HG02938 (cell line): ENCODE results near the gene KCNJ10.
A peak's percentile ranks its signal among the peaks of the same experiment; 100 is the strongest.

Experiments used
- ATAC-seq: cut with Tn5 transposase; IDR thresholded peaks from one replicate; pipeline ENCODE4 v1.9.1; 2021; ENCODE audit warnings: mild to moderate bottlenecking, moderate library complexity; ENCODE audit not compliant: unreplicated experiment

The KCNJ10 gene

DNA sequence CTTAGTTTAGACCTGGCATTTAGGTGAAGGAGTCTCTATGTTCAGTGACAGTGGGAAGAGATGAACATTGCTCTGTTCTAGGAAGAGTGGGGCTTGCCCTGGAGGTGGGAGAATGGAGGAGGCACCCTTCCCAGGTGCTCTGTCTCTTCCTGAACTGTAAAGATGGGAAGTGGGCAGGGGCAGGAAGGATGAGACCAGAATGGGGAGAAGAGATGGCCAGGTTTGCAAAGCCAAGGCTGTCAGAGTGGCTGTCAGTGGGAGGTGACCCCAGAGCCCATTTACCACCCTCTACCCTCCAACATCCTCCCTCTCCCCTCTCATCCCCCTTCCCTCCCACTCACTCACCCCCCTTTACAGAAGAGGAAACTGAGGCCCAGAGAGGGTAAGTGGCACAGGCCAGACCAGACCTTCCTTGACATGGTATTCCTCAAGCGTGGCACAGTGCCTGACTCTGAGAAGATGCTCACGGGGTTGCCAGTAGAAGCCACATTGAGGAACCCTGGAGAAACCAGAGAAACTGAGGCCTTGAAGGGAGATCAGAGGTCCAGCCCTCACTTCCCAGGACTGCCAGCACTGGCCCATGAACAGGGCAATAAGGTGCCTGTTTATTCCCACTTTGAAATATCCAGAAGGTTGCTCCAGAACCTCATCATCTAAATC lies 29.9 kb upstream of the KCNJ10 start:
- no peak for ATAC-seq

DNA sequence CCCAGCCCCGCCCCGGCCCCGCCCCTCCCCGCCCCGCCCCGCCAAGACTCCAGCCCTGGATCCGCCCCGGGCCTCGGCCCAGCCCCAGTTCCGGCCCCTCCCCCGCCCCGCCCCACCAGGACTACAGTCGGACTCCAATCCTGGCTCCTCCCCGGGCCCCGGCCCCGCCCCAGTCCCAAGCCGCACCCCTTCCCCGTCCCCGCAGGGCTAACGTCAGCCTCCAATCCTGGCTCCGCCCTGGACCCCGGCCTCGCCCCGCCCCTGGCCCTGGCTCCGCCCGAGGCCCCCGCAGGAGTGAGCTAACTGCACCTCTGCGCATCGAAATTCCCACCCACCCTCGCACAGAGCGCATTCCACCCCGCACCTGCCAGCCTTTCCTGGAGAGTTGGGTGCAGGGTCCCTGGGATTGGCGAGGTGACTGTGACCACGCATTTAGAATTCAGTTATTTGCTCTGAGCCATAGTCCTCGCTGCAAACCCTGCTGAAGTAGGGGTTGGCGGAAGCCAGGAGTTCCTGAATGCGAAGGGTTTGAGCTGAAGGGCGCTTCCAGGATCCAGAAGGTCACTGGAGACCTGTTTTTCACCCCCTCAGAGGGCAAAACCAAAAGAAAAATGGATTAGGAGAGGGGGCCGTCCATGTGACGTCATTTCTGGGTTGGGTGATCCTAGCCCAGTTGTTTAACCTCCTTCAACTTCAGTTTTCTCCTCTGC lies 29.0 kb upstream of the KCNJ10 start:
- peak; percentile 77 for ATAC-seq

DNA sequence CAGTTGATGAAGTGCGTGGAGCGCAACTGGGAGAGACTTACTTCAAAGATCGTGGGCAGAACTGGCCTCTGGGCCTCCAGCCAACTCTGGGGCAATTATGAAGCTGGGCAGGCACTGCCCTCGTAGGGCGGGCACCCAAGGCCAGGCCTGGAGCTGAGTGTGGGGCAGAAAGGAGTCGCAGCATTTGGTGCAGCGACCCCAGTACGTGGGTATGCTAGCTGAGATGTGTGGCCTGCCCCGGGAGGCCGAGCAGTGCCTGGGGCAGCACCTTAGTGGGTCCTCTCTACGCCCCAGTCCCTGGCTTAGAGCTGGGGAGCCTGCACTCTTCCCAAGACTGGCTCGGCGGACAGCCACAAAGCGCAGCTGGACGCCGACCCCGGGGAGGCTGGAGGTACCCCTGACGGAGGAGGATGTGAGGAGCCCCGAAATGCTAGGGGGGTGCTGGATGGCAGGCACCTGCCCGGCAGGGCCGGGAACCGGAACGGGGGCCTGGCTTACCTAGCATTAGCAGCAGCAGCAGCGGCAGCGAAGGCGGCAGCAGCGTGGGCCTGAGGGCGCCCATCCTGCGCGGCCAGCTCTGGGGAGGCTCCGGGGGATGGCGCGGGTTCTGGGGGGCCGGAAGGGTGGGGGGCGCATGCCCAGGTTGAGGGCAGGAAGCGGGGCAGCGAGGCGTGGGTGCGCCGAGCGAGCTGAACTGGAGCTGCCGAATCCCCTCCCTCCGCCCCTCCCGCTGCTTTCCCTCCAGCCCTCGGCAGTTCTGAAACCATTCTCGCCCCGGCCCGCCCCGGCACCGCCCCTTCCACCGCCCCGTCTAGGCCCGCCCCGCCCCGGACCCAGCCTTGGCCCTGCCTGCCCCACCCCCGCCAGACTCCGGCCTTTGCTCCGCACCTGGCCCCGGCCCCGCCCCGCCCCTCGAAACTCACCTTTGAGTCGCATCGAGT lies 28.2 kb upstream of the KCNJ10 start, which contains the start of gene IGSF8:
IGSF8 (minus strand) TSS at position 709 of the 941 bp plus-strand sequence; CDS start at position 562, 147 bp downstream.
- peak; percentile 40 for ATAC-seq

DNA sequence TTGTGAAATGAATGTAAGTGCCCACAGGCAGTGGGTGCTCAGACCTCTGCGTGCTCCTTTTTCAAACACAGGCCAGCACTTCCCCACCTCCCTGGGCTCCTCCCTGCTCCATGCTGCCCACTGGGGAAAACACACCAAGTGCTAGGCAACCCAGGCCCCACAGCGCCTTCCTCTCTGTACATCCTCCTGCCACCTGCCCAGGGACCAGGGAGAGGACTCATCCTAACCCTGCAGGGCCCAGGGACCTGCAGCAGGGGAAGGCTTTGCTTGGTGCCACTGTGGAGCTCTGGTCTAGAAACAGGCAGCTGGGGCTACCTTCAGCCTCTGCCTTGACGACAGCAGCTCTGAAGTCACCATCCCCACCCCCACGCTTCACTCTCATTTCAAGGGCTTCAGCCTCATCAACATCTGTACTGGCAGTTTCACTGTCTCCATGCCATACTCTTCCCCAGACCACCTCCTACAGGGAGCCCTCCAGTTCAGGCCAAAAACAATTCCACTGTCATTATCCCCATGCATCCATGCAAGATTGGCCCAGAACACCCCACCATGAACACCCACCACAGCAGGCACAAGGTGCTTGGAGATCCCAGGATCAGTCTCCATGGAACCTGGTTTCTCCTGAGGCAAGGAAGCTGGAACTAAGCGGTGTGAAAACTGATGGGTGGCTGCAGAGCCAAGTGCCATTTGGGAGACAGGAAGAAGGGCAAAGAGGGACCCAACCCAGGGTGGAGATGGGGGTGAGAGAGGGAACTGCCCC lies 27.4 kb upstream of the KCNJ10 start:
- no peak for ATAC-seq

DNA sequence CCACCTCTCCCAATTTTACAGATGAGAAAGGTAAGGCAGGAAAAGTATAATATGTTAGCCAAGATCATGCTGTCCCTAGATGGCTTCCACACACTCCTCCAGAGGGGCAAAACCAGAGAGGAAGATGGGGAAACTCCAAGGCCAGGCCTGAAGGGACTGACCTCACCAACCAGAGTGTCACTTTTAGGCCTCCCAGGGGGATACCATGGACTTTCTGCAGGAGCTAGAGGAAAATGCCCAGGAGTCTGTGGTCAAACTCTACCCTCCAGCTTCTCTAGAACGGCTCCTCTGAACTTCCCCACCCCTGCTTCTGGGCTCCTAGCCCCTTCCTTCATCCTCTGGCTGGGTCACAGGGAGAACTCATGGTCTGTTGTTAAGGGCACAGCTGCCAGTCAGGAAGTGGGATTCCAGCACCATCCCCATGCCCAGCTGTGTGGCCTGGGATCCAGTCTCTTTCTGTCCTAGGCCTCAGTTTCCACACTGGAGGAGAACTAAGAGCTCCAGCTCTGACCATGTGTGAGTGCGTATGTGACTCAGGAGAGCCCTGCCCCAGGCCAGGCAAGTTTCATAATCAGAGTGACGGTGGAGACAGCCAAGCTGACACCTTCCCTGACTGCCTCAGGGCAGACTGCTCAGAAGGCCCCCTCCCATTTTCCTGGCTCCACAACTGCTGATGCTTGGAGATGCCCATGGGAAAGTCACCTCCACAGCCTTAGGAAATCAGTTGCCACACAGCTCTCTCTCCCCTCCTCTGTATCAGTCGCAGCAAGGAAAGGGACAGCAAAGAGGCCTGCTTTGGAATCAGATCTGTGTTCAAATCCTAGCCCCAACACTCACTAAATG lies 26.5 kb upstream of the KCNJ10 start:
- ATAC-seq: no peak

DNA sequence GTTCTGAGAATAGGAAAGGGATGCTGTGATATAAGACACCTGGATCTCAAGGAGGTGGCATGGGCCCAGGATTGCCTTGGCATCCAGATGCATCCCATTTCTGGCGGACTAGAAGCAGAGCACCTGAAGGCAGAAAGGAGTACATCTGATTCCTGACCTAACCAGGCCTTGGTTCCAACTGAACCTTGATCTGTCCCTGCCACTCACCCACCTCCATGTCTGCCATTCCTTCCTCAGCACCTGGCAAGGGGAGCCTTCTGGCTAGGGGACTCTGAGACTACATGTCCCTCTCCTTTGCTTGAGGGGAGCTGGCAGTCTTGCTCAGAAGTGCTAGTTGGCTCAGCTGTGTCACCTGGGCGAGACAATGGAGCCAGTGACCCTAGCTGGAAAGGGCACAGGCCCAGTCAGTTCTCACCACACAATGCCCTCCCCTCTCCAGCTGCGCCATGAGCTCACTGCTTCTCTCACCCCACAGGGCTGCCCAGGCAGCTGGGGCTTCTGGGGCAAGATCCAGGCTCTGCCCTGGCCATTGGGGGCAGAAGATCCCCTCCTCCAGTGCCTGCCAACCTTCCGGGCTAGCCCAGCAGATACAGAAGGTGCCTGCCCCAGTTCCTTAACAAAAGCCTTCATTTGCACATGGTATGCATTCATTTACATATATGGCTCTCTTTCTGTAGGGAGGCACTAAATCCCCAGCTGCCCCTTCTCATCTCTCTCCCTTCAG lies 25.6 kb upstream of the KCNJ10 start:
- no peak for ATAC-seq

DNA sequence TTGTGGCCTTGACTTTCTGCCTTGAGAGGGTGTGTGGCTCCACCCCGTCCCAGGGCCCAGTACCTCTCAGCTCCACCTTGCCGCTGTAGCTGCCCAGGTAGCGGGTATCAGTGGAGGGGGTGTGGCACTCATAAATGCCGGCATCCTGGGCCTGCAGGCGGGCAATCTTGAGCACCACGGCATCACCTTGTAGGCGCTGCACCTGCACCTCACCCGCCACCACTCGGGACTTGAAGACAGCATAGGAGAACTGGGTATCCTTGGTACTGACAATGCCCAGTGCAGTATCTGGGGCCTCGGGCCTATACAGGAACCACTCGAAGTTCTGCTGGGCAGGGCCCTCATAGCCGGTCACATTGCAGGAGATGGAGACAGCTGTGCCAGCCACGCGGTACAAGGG lies 24.8 kb upstream of the KCNJ10 start:
- ATAC-seq: no peak

DNA sequence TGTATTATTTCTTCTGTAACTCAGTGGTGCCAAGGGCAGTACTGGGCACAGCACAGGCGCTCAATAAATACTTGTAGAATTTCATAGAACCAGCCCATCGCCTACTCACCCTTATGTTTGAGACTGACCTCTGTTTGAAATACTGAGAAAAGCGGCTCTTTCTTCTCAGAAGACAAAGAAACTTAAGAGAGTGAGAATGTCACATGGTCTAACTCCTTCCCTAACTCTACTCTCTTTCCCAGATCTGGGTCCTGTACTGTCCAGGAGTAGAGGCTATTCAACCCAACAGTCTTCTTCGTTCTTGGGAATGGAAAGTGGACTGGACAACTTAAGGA lies 24.3 kb upstream of the KCNJ10 start:
- no peak for ATAC-seq

DNA sequence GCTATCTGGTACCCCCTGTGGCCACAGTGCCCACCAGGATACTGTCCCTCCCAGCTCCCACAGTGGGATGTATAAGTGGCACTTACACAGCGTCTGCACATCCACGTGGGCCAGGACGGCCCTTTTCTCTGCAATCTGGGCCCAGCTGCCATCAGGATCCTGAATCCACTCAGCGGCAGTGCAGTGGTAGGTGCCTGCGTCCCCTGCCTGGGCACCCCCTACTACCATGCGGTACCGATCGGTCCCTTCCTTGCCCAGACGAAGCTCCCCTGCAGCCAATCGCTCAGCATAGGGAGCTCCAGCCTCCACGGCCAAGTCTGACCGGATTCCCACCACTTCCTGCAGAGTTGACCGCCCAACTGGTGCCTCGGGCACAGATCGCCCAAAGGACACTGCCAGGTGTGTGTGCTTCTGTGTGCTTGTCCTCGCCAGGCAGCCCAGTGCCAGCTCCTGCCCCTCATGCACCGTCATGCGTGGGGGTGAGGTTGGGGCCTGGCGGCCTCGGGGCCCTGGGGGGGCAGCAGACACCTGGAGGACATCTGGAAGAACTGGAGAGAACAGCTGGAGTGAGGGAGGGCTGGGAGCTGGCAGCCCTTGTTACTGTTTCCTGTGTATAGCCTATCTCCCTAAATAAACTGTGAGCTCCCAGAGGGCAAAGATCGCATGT lies 23.8 kb upstream of the KCNJ10 start:
- no peak for ATAC-seq

DNA sequence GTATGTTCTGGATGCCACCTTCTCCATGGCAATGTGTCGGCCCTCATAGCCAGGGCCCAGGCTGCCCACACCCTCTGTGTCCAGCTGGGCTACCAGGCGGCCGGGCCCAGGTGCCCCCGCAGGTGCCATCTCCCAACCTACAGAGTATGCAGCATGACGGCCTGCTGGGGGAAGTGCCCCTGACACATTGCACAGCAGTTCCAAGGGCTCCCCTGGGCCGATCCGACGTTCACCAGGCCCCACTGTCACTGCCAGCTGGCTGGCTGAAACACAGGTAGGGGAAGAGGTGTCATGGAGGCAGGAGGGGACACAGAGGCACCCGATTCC lies 23.1 kb upstream of the KCNJ10 start:
- ATAC-seq: no peak

DNA sequence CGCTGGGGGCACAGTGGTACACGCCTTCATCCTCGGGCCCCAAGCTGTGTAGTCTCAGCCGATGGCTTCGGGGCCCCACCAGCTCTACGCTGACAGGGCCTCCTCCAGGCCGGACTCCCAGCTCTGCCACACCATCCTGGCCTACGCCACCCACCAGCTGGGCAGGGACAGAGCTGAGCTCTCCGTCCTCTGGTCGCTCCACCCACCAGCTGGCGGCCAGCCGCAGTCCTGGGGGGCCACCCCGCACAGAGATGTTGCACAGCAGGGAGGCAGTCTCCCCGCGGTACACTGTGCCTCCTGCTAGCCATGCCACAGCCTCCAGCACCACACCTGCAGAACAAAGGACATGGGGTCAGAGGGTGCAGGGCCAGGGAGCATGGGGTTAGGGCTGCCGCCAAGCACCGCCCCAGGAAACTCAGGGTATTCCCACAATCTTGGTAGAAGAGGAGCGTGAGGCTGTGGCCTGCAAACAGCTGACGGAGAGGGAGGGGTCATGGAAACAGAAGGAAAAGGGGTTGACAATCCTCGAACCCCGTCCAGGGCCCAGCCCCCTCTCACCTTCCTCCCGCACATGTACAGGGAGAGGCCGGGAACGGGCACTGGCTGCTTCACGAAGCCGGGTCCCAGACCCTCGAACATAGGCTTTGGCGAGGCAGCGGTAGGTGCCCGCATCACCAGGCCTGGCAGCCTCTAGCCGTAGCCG lies 22.6 kb upstream of the KCNJ10 start:
- no peak for ATAC-seq

DNA sequence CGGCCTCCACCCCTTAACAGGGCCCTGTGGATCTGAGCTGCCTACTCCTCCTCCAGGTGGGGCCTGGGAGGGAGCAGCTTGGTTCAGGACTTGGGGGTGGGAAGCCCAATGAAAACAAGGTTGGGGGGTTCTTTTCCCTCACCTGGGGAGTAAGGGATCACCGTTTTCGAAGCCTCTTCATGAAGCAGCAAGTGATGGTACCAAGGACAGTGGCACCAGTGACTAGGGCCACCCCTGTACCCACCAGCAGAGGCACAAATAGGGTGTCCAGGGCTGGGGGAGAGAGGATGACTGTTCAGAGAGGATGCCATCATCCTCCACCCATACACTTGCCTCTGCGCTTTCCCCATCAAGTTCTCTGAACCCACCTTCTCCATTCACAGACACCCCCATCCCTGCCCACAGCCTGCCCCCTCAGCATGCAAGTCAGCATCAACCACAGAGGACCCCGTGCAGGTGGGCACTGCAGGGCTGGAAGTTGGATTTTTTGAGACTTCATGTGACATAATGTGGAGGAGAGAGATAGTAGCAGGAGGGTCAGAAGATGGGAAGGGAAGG lies 21.8 kb upstream of the KCNJ10 start:
- ATAC-seq: no peak

DNA sequence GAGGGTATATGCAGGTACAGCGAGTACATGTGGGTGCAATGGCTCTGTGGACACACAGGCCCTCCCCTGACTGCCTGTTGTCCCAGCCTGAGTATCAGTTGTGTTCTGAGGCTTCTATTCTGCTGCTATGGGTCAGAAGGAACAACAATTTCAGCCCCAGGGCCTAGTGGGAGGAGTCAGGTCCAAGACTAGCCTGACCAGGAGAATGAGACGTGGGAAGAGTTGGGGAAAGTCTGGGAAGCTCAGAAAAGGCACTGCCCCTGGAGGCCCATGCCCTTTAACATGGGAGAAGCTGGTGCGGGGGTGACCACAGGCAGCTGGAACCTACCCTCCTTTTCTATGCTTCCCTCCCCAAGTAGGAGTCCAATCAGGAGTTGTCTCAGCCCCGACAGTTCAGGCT lies 20.8 kb upstream of the KCNJ10 start:
- ATAC-seq: no peak

DNA sequence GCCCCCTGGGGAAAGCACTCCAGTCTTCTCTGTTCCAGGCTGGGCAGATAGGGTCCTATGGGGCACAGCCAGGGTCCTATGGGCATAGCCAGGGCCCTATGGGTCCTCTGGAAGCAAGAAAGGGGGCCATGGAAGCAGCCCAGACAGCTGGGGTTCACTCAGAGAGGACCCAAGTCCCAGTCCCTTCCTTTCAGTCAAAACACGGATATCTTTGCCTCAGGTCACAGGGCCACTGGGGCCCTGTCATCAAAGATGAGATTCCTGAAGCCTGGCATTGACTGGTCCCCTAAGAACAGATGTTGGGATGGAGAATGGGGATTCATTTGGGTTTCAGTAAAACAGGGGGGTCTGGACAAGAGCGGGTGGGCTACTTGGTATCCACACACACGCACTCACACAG lies 19.9 kb upstream of the KCNJ10 start:
- ATAC-seq: no peak

DNA sequence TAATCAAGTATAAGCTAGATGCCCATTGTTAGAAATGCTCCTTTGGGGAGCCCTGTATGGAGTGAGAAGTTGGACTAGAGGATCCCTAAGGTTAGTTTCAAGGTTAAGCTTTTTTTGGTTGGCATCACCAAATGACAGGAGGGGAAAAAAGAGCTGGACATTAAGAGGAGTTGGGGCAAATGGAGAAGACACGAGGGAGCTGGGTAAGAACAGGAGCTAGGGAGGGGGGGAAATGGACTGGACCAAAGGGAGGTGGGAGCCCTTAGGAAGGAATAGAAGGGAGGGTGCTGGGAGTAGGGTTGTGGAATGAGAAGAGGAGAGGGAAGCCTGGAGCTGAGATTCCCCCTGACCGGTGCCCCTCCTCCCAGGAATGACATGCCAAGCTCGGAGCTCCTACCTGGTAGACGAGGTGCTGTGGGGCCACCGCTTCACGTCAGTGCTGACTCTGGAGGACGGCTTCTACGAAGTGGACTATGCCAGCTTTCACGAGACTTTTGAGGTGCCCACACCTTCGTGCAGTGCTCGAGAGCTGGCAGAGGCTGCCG lies 17.2 kb upstream of the KCNJ10 start:
- ATAC-seq: no peak

DNA sequence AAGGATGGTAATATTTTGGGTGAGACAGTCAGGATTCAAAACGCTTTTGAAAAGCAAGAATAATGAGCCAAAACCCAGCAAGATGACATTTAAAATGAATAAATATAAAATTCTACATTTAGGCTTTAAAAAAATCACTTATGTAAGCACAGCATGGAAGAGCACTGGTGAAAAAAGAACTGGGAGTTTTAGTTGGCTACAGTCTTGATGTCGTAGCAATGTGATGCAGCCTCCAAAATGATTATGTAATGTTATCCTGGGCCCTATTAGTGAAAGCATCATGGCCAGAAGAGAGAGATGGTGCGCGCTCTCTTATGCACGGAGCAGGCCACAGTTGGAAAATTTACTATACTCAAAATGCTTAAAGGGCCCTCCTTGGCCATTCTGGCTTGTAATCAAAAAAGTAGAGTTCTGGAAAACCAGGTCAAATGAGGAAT lies 16.5 kb upstream of the KCNJ10 start:
- no peak for ATAC-seq

DNA sequence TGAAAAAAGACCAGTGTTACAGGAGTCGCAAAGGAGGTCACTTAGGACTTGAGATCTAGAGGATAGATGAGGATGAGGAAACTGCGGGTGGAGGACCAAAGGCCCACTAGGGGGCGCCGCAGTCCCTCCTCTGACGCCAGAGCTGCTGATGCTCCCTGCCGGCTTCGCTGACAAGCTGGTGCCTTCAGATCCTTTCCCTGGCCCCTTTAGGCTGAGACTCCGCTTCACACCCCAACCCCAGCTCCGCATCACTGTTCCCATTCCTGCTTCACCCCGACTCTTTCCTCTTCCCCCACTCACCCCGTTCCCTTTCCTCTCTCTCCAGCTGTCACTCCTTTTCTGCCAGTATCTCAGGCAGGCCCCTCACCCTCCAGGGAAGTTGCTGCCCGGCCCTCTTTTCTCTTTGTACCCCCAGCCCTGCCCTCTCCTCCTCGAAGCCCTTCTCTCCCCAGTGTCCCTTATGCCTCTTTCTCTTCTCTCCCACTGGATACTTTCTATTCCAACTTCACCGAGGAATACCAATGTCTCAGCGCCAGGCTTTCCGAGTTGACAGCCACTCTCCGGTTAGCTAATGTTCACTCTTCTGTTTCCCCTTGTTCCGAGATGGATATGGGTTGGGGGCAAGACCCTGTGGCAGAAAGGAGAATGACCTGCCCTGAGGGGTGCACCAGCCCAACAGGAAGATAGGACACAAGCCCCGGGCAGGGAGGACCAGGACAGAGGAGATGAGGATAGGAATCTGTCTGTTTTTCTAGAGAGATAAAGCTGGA lies 15.9 kb upstream of the KCNJ10 start:
- ATAC-seq: no peak
